Measurements from ENCODE around the gene UBE2N. TPM values are rescaled to one million over a fixed set of nuclear protein-coding genes. Genes with fewer than 3 reads are reported as not detected.
A peak's percentile ranks its signal among the peaks of the same experiment; 100 is the strongest.
"Not testable (repeated sequence)": the region's sequence is repeated elsewhere in the genome, so short reads cannot be mapped to it uniquely, and the experiment has no call there.

The UBE2N gene
- total RNA-seq, 1 donor from 2014 or later = 87.1 TPM

DNA sequence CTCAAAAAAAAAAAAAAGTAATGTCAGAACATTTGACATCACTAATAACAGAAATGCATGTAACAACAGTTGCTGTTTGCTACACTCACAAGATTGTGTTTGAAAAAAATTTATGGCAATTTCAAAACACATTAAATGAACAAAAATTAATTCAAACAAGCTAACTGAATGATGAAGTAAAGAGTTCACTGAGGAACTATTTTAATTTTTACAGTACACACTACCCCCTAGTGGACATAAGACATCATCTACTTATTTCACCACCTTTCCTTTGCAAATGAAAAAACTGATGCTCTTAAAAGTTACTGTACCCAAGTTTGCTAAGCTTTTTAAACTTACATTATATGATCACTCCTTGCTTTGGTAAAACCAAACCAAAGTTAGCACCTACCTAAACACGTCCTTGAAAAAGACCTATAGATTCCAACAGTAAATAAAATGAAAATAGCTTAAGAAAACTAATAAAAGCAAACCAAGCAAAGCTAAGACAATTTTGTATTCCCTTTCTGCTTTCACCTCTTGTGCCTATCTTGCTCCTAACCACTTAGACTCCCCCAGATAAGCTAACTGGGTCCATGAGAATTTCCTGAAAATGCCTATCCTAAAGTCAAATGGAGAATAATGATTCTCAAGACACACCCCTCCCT is 22.2 kb downstream of the UBE2N start:
- intact Hi-C loops (cut with DNase I) = loop anchor here (2.0 to 5.0 kb wide), 3 partner anchors 292 to 635 kb away; no protein-coding TSS in a partner anchor
- no peak for DNase-seq (ENCODE audit: missing footprints)
- ATAC-seq = peak; percentile 49

DNA sequence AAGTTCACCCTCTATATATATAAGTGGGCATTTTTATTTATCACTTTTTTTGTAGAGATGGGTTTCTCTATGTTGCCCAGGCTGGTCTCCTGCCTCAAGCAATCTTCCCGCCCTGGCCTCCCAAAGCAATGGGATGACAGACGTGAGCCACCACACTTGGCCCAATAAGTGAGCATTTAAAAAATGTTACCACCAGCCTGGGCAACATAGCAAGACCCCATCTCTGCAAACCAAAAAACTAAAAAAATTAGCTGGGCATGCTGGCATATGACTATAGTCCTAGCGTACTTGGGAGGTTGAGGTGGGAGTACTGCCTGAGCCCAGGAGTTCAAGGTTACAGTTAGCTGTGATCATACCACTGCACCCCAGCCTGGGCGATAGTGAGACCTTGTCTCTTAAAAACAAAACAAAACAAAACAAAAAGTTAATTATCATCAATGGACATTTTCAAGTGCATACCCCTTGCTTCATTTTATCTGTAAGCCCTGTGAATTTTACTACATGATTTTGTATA is 23.7 kb downstream of the UBE2N start:
- no peak for ATAC-seq
- intact Hi-C loops (cut with DNase I) = loop anchor here (2.0 kb wide), 1 partner anchor 431 kb away; no protein-coding TSS in a partner anchor
- DNase-seq (ENCODE audit: missing footprints) = no peak

DNA sequence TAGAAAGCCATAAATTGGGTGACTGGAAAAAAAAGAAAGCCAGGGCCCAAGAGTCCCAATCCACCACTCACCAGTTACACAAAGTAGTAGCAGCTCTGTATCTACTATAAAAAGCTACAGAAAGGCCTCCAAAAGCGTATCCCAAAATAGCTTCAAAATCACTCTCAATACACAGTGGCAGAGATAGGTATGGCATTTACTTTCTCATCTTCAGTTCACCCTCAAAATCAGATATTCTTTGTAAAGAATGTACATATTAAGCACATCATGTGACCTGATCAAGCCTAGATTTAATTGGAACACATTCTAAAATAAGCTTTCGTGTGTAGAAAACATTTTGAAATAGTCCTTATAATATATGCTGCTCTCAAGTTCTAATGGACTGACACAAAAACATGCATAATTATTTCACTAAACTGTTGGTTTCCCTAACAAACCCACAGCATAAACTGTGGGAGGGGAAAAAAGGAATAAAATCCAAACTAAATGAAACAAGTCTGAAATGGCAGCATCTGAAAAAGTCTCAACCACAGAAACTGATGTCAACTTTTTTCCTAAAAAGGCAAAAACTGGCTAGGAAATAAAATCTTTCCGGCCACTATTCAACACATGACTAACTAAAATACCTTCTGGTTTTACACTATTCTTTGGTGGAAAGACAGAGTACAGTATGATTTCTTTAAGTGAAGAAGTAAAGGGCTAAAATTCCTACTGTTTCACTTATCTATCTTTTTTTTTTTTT is 25.9 kb downstream of the UBE2N start:
- DNase-seq (ENCODE audit: missing footprints) (no peak), ATAC-seq (peak; percentile 63)
- intact Hi-C loops (cut with DNase I) = no loop called here

DNA sequence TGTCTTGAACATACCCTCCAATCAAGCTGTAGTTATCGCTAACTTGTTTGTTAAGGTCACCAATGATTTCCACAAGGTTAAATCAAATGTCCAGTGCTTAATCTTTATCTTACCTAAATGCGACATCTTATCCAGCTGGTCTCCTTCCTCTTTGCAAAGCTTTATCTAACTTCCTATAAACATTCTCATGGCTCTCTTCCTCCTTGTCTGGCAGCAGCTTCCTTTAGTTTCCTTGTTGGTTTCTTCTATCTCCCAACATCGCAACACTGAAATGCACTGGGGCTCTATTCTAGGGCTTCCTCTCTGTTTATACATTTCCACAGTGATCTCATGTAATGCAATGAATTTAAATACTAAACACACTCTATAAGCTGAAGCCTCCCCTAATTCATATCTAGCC is 28.7 kb downstream of the UBE2N start:
- DNase-seq (ENCODE audit: missing footprints) (no peak), ATAC-seq (no peak)
- intact Hi-C loops (cut with DNase I) = no loop called here

DNA sequence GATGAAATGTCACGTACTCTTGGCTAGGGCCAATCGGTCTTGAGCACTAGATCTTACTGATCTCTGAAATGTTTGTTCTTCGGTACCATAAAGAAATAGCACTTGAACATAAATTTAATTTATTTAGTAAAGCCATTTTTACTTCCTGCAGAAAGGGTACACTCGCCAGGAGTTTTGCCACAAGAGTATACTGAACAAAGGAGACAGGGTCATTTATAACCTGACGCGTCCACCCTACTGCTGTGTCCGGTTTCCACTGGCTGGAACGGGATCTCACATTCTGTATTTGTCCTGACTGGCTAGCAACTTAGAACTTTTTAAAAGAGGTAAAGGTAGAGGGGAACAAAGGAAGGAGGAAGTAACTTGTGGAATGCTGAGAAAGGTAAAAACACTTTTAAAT is 29.4 kb downstream of the UBE2N start:
- intact Hi-C loops (cut with DNase I); DNase-seq (ENCODE audit: missing footprints); ATAC-seq: not testable (repeated sequence)

DNA sequence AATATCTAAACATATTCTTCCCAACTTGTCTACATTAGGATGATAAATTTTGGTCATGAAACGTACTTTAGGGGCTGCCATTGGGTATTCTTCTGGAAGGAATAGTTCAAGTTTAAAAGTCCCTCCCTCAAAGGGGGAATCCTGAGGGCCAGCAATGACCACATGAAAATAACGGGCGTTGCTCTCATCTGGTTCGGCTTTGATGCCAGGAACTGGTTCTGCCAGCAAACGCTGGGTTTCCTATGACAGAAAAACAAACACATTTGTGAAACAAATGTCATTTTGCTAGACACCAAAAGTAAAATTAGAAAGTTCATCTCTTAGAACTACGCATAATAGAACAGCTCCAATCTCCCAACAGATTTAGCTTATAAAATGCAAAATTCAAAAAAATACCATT is 30.7 kb downstream of the UBE2N start:
- ATAC-seq; intact Hi-C loops (cut with DNase I): not testable (repeated sequence)

DNA sequence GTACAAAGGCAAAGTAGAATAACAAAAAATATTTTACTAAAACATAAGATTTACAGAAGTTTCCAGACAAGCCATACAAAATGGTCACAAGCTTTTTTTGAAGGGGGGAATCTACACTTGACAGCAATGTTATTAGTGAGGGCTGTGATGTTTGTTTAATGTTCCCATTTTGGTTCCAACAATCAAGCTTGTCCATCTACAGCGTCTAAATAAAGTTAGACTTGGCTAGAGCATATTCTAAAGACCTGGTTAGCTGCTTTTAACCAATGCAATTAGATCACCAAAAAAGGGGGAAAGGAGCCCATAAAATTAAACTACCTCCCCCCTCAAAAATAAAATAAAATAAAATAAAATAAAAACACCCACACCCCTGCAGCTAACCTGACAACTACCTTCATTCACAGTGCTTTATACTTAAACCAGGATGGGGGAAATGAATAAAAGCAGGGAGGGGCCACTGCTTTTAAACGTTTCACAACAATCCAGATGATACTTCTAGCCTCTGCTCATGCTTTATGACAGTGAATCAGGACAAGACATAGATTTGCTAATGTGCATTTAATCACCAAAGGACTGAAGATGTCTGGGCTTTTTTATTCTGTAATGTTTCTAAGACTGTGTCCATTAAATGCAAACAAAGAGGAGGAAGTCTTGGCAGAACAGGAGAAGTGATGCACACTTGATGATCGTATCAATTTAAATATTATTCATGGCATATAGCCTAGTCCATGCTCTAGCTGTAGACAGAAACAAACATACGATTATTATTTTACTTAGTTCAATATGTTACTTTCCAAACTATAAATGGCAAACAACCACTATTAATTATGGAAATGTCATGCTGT is 32.2 kb downstream of the UBE2N start:
- intact Hi-C loops (cut with DNase I); DNase-seq (ENCODE audit: missing footprints); ATAC-seq: not testable (repeated sequence)

More for the DNA sequence above, 30.7 kb downstream of the UBE2N start:
- DNase-seq (ENCODE audit: missing footprints) = not testable (repeated sequence)

DNA sequence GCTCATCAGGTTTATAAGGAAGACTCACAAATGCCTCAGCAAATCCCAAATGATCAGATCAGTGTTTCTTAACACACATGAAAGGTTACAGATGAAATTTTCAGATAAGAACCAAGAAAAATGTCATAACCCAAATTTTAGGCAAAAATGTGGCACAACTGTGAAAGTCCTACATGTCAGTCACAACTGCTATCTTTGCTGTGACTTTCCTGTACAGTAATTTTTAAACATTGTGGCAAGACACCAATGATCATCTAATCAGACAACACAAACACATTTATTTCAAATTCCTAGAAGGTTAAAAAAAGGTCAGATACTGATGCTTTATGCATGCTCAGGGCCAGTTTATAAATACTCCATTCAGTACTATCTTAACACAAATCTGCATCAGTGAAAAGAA is 32.9 kb downstream of the UBE2N start:
- ATAC-seq (no peak), DNase-seq (ENCODE audit: missing footprints) (no peak)
- intact Hi-C loops (cut with DNase I) = no loop called here

DNA sequence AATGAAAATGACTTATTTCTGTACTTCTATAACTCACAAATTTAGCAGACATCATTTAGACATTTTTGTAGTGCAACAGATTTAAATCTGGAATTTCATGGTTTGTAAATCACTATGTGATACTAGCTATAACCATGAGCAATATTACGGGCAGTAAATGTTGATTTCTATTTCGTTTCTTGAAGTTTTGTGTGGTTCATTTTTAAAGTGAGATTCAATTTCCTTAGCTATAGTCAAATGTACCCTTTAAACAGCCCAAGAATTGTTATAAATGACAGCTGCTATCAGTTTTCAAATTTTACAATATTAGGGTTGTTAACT is 33.8 kb downstream of the UBE2N start:
- no peak for DNase-seq (ENCODE audit: missing footprints)
- no peak for ATAC-seq
- intact Hi-C loops (cut with DNase I) = no loop called here

DNA sequence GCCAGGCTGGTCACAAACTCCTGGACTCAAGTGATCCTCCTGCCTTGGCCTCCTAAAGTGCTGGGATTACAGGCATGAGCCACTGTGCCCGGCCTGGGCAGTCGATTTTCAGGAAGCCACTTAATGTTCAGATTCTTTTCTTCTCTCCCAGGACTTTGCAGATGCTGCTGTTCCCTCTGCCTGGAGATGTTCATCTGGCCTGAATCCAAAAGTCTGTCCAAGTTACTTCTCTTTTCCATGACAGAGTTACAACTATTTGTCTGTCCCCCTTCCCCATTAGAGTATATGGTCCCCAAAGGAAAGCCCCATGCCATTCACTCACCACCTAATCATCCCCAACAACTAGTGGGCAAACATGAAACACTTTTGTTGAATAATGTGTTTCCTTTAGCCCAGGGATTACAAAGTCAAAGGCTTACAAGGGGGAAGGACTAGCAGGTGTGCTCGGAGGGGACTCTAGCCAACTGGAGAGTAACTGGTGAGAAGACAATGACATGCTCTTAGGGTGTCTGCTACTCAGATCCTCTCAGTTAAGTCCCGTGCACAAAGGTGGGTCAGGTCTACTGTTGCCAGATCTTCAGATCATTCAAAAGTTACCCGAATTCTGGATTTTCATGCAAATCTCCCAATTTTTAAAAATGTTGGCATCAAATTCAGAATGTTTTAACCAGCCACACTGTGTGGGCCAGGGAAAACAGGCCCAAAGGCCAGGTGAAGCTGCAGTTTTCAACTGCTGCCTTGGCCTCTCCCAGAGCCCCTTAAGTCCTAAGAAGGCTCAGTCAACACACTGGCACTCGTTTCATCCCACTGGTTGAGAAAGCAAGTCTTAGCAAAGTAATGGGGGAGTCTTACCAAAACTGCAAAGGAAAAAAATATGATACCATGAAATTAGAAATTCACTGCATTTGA is 34.4 kb downstream of the UBE2N start:
- intact Hi-C loops (cut with DNase I) = no loop called here
- ATAC-seq = peak; percentile 9
- no peak for DNase-seq (ENCODE audit: missing footprints)

DNA sequence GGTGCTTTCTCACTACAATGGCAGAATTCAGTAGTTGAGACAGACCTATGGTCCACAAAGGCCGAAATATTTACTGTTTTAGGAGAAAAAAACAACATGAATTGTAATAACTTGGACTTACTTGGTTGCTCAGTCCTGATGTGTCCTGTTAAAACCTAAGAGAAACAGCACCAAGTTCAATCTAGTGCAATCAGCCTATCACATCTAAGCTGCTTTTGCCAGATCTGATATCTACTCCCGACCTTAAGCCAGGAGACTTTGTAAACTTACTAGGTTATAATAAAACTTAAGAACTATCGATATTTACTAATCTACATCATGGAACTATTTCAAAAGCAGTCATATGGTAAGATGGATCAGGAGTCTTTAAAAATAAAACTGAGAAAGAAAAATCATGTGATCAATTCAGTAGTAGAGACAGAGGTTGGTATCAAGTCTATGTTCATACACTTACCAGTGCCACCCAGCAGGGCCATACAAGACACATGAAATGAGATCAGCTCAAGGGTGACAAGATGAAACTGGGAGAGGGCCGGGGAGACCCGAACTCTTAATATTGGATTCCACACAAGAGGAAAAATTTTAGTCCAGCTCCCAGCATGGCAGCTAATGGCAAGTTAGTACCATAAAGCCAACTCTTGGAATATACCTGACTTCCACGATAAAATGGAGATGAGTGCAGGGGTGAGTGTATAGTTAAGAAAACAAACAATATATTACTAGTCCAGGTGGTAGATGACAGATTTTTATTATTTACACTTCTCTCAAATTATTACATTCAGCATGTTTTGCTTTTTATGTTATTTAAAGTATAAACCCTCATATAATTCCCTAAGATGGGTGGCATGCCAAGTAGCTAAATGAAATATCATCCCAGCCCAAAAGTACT is 36.5 kb downstream of the UBE2N start:
- intact Hi-C loops (cut with DNase I) = no loop called here
- no peak for DNase-seq (ENCODE audit: missing footprints)
- ATAC-seq = peak; percentile 15

DNA sequence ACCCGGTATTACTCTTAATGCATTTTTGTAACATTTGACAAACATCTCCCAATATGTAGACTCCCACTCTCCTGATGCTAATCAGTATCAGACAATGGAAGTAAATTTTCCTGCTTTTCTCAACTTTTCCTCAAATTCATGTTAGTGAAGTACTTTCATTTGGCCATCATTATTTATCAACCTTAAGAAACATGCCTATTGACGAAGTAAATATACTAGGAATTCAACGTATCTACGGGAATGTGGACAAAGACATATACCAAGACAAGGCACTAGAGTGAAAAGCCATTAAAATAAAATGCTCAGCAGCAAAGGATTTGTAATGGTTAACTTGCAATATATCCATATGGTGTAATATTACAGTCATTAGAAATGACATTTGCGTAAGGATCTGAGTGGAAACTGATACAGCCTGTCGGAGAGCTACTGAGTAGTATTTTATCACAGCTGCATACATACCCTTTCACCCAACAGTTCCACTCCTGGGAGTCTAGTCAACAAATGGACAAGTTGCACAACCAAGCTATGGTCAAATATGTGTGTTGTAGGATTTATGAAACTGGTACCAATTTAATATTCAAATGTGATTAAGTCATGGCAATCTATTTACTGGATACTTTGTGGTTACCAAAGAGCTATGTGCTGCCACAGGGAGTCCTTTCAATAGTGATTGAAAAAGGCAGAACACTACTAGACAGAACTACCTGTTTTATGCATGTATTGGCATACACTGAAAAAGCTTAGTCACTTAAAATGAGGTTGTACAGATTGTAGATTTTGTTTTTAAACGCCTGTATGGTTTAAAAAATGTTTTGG is 37.6 kb downstream of the UBE2N start:
- DNase-seq (ENCODE audit: missing footprints) (no peak), ATAC-seq (peak; percentile 29)
- intact Hi-C loops (cut with DNase I) = no loop called here

DNA sequence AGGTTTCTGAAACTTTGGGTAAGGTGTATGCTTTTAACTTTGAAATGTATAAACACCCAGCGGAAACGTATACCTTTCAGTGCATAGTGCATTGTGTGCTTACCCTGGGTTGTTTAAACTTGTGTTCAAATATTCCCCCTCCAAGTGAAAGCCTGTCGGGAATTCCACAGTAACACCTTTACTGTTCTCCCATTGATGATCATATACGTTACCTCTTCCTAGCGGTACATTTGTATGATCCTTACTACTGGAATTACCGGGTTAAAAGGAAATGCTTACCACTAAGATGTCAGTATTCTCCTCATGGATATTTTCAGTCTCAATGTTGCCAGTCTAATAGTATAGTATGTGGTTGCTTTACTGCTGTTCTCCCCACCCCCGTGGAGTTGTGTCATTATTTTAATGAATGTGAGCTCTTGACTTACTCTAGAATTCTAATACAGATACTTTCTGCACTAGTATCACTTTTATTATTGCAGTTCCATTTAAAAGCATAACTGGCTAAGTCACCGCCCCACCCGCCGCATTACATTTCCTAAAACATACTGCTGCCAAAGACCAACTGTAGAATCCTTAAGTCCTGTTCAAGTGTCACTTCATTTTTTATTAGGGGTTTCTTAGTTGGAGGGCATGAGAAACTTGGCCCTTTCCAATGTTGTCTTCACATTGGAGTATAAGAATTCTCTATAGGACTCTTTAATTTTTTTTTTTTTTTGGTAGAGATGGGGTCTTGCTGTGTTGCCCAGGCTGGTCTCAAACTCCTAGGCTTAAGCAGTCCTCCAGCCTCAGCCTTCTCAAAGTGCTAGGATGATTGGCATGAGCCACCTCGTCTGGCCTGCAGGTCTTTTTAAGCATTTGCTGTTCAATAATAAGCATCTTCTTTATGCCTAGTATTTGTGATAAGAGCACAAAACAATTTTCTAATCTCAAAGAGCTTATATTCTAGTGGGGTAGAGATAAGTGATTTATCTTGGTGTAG is 39.1 kb downstream of the UBE2N start:
- ATAC-seq = no peak
- DNase-seq (ENCODE audit: missing footprints) = no peak
- intact Hi-C loops (cut with DNase I) = no loop called here

DNA sequence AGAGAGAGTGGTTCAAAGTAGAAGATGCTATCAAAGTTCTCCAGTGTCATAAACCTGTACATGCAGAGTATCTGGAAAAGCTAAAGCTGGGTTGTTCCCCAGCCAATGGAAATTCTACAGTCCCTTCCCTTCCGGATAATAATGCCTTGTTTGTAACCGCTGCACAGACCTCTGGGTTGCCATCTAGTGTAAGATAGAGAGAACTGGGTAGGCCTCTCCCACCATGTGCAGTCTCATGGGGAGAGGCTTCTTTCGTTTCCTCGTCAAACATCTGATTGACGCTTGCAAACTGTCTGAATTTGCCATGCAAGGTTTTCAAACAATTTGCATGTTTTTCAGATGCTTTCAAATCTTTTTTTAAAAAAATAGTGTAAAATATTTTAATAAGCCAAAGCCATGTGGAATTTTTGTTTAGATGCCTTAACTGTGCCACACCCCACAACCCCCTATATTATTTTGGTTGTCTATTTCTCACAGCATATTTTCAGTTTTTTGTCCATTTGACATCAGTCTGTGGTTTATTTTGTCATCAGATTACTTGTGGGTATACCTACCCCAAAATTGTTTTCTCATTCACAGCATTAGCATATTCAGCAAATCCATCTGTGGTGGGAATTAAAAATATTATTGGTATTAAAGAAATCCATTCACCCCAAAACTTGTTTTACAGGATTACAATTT is 42.4 kb downstream of the UBE2N start:
- ATAC-seq = peak; percentile 89
- intact Hi-C loops (cut with DNase I) = loop anchor here (5.0 kb wide), 1 partner anchor 412 kb away; no protein-coding TSS in a partner anchor

DNA sequence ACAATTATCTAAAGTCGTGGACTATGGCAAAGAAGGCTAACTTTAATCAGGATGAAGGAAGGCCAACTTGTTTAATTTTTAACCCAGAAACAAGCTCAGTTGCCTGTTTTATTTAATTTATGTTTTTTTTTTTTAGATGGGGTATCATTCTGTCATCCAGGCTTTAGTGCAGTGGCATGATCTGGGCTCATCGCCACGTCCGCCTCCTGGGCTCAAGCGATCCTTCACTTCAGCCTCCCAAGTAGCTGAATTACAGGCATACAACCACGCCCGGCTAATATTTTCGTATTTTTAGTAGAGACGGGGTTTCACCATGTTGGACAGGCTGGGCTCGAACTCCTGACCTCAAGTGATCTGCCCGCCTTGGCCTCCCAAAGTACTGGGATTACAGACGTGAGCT is 44.3 kb downstream of the UBE2N start:
- no peak for ATAC-seq
- no peak for DNase-seq (ENCODE audit: missing footprints)
- intact Hi-C loops (cut with DNase I) = loop anchor here (5.0 kb wide), 1 partner anchor 410 kb away; no protein-coding TSS in a partner anchor

More for the DNA sequence above, 42.4 kb downstream of the UBE2N start:
- DNase-seq (ENCODE audit: missing footprints) = not testable (repeated sequence)

All from Right ventricle myocardium inferior (tissue), 1 donor.